H1 (cell line): ENCODE results near the gene HOXB7. TPM values are rescaled to one million over a fixed set of nuclear protein-coding genes. Genes with fewer than 3 reads are reported as not detected.
A peak's percentile ranks its signal among the peaks of the same experiment; 100 is the strongest.

Experiments used
- CBX8 ChIP-seq: fragments of 300-800, 300-1000 bp; sonication (generic); IDR thresholded peaks from 2 replicates; pipeline ENCODE4 v1.7.1; 2016; ENCODE audit warnings: low read depth, low read length, borderline replicate concordance
- CHD1 ChIP-seq: IDR thresholded peaks from 2 replicates; pipeline ENCODE4 v1.6.1; 2012; ENCODE audit warnings: low read depth, low read length, improper control_type of control experiment
- CHD2 ChIP-seq: IDR thresholded peaks from 2 replicates; pipeline ENCODE4 v1.6.1; 2012; ENCODE audit warnings: low read length, improper control_type of control experiment
- CREB1 ChIP-seq: IDR thresholded peaks from 2 replicates; pipeline ENCODE4 v1.6.1; 2012; ENCODE audit warnings: inconsistent platforms
- KDM4A ChIP-seq: IDR thresholded peaks from one replicate; pipeline ENCODE4 v1.7.1; 2012; ENCODE audit warnings: low read depth, mild to moderate bottlenecking, moderate library complexity, low read length, inconsistent platforms; ENCODE audit not compliant: severe bottlenecking
- NRF1 ChIP-seq: IDR thresholded peaks from 2 replicates; pipeline ENCODE4 v1.6.1; 2011; ENCODE audit warnings: mild to moderate bottlenecking, low read depth, low read length, improper control_type of control experiment
- RNF2 ChIP-seq: fragments of 200-900, 300-1000 bp; sonication (generic); IDR thresholded peaks from 2 replicates; pipeline ENCODE4 v1.7.1; 2016; ENCODE audit warnings: borderline replicate concordance, low read depth, mild to moderate bottlenecking, antibody characterized with exemption, low read length; ENCODE audit not compliant: poor library complexity, severe bottlenecking; ENCODE audit errors: missing control alignments
- SP1 ChIP-seq: IDR thresholded peaks from 2 replicates; pipeline ENCODE4 v1.6.1; 2011; ENCODE audit warnings: low read depth, low read length
- SUZ12 ChIP-seq: fragments of 200-600 bp; sonication (generic); IDR thresholded peaks from 2 replicates; pipeline ENCODE4 v1.6.1; 2012; ENCODE audit warnings: mild to moderate bottlenecking, inconsistent platforms, low read length, moderate library complexity, mixed read lengths
- polyA plus RNA-seq, 7 experiments: library from polyadenylated mRNA; depleted of rRNA in 3 of 7; stranded (reverse) in 5 of 7; unstranded in 2 of 7; fragments of >200 nt in 5 of 7; fragments of 200-250 nt in 2 of 7; gene quantifications; 1 replicate in 5 of 7; 2 replicates in 1 of 7; 4 replicates in 1 of 7; pipeline versions ENCODE4 v1.2.1 to v1.2.3, GENCODE V29; 2011 to 2013; ENCODE audit warnings: missing spikeins in 2 of 7, mixed read lengths in 2 of 7
- total RNA-seq: library from RNA; stranded (reverse); fragmentation: NEBNext Ultra II Directional; extraction: Animal tissue kit (Norgen Biotek cat#: 25700); gene quantifications from 2 replicates; pipeline ENCODE4 v1.2.1, GENCODE V29; 2021
- TF ChIP-seq, protein P1 (sequence below), 3 experiments: IDR thresholded peaks; 1 replicate in 2 of 3; 2 replicates in 1 of 3; pipeline versions ENCODE4 v1.5.1 to v1.6.1; 2011; ENCODE audit warnings: low read length in 3 of 3, mild to moderate bottlenecking in 3 of 3, inconsistent platforms in 2 of 3, low read depth in 1 of 3, moderate library complexity in 1 of 3; ENCODE audit not compliant: insufficient read depth in 1 of 3; ENCODE audit errors: control extremely low read depth in 1 of 3
- TF ChIP-seq, protein P2 (sequence below): IDR thresholded peaks from 2 replicates; pipeline ENCODE4 v1.6.1; 2012; ENCODE audit warnings: inconsistent platforms

HOXB7 gene
- total and polyA plus RNA-seq, 2 of the 8 experiments (the other 6 are each of a cell fraction or from before 2014, with no cell fraction given) = not detected

DNA sequence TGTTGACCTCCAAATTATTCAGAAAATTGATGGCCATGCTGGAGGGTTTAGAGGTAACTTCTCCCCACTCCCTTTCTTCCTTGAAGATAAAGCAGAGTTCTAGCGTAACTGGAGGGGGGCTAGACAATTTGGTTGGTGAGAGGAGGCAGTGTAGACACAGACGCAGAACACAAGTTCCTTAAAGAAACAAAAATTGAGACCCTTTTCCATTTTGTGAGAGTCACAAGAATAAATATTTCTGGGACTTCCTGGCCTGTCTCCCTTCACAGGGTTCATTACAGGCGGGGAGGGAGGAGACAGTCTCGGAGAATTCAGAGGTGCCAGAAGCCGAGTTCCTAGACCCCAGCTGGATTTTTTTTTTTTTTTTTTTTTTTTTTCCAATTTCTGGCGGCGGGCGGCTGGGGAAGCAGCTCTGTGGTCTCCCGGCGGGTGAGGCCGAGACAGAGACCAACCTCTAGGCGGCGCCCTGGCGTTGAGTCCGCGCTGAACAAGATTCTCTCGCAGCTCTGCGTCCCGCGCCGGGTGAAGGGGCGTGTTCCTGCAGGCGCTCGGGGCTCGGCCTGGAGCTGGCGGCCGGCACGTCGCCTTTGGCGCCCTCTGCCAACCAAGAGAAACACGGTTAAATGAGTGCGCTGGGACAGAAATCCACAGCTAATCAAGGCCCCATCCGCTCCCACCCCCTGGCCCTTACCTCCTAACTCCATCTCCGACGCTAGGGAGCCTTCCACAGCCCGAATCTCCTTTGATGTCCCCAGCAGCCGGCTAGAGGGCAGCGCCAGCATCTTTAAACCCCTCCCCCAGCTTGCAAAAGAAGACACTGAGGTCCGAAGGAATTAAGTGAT is 25.6 kb upstream of the HOXB7 start (continued):
- TF ChIP-seq CBX8 = no peak
- TF ChIP-seq RNF2 = no peak
- no peak for TF ChIP-seq SP1
- TF ChIP-seq NRF1 = no peak
- TF ChIP-seq, protein P1, sequence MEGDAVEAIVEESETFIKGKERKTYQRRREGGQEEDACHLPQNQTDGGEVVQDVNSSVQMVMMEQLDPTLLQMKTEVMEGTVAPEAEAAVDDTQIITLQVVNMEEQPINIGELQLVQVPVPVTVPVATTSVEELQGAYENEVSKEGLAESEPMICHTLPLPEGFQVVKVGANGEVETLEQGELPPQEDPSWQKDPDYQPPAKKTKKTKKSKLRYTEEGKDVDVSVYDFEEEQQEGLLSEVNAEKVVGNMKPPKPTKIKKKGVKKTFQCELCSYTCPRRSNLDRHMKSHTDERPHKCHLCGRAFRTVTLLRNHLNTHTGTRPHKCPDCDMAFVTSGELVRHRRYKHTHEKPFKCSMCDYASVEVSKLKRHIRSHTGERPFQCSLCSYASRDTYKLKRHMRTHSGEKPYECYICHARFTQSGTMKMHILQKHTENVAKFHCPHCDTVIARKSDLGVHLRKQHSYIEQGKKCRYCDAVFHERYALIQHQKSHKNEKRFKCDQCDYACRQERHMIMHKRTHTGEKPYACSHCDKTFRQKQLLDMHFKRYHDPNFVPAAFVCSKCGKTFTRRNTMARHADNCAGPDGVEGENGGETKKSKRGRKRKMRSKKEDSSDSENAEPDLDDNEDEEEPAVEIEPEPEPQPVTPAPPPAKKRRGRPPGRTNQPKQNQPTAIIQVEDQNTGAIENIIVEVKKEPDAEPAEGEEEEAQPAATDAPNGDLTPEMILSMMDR (IDR thresholded peaks at IDR 0.05; ENCODE audit: control extremely low read depth in 1 of 3, insufficient read depth in 1 of 3, low read depth in 1 of 3, low read length in 3 of 3) = peak; percentile 77 to 82 (median 79)
- no peak for TF ChIP-seq KDM4A
- no peak for TF ChIP-seq CHD1
- TF ChIP-seq, protein P2, sequence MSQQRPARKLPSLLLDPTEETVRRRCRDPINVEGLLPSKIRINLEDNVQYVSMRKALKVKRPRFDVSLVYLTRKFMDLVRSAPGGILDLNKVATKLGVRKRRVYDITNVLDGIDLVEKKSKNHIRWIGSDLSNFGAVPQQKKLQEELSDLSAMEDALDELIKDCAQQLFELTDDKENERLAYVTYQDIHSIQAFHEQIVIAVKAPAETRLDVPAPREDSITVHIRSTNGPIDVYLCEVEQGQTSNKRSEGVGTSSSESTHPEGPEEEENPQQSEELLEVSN = peak; percentile 47; the same call in 1 of the 2 replicates
- peak; percentile 53; the same call in 1 of the 2 replicates for TF ChIP-seq CREB1
- TF ChIP-seq SUZ12 = peak; percentile 79
- TF ChIP-seq CHD2 = no peak
